ENCODE results near the gene TRIM44. TPM values are rescaled to one million over a fixed set of nuclear protein-coding genes. Genes with fewer than 3 reads are reported as not detected.
"Not testable (repeated sequence)": the region's sequence is repeated elsewhere in the genome, so short reads cannot be mapped to it uniquely, and the experiment has no call there.

TRIM44 gene
- total RNA-seq, 1 donor from 2014 or later: 25.4 TPM

DNA sequence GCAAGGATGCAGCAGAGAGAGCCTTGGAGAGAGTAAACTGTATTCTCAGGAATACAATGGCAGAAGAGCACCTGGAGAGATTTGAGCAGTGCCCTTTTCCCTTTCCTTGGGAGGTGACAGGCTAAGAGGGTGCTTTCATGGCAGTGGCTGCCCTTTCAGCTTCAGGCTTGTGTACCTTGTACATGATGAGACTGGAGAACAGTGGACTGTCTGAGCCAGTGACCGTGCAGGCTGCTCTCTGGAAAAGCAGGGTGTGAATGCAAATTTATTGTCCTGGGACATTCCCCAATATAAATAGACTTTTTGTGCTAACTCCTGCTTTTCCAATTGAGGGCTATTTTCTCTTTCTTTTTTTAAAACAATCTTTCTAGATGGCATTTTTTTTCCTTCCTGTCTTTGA lies 99.3 kb downstream of the TRIM44 start:
- no peak for DNase-seq

- DNase-seq: no peak
Measured at GRCh38 chr11:35763301-35763700, 100.7 kb downstream of the TRIM44 start.

DNA sequence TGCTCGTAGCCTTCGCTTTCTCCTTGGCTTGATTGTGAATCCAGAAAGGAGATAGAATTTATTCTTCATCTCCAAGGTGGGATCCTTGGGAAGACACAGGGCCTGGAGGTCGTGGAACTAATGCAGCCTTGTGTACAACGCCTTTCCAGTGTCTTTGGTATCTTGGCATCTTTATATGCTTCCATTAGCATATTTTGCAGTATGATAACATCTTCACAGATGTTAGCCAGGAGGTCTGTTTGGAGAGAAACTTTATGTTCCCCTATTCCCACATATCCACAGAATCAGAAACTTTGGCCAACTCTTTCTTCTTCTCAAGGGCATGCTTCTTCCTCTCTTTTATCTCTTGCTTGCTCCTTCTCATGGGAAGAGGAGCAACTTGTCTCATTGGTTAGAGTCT lies 101.2 kb downstream of the TRIM44 start:
- no peak for DNase-seq

- DNase-seq: no peak
Measured at GRCh38 chr11:35764417-35764816, 101.8 kb downstream of the TRIM44 start.

- no peak for DNase-seq
Measured at GRCh38 chr11:35765211-35765610, 102.6 kb downstream of the TRIM44 start.

- no peak for DNase-seq
Measured at GRCh38 chr11:35766651-35767050, 104.1 kb downstream of the TRIM44 start.

- DNase-seq: not testable (repeated sequence)
Measured at GRCh38 chr11:35770425-35770824, 107.8 kb downstream of the TRIM44 start.

DNA sequence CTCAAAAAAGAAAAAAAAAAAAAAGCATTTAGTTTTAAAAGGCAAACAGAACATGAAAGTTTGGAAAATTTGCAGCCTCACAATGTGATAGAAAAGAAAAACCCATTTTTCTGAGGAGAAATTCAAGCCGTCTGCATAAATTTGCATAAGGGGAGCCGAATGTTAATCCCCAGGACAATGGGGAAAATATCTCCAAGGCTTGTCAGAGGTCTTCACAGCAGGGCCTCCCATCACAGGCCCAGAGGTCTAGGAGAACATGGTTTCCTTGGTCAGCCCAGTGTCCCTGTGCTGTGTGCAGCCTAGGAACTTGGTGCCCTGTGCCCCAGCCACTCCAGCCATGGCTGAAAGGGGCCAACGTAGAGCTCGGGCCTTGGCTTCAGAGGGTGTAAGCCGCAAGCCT lies 109.1 kb downstream of the TRIM44 start:
- no peak for DNase-seq

DNA sequence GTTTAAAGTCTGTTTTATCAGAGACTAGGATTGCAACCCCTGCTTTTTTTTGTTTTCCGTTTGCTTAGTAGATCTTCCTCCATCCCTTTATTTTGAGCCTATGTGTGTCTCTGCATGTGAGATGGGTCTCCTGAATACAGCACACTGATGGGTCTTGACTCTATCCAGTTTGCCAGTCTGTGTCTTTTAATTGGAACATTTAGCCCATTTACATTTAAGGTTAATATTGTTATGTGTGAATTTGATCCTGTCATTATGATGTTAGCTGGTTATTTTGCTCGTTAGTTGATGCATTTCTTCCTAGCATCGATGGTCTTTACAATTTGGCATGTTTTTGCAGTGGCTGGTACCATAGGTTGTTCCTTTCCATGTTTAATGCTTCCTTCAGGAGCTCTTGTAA lies 114.7 kb downstream of the TRIM44 start:
- DNase-seq: not testable (repeated sequence)

- DNase-seq: not testable (repeated sequence)
Measured at GRCh38 chr11:35778943-35779342, 116.4 kb downstream of the TRIM44 start.

DNA sequence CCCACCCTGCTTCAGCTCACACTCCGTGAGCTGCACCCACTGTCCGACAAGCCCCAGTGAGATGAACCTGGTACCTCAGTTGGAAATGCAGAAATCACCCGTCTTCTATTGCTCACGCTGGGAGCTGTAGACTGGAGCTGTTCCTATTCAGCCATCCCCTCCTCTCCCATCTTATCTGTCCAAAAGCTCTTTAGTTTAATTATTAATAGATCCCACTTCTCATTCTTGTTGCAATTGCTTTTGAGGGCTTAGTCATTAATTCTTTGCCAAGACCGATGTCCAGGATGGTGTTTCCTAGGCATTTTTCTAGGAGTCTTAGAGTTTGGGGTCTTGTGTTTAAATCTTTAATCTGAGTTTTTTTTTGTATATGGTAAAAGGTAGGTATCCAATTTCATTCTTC lies 116.8 kb downstream of the TRIM44 start:
- DNase-seq: no peak

DNA sequence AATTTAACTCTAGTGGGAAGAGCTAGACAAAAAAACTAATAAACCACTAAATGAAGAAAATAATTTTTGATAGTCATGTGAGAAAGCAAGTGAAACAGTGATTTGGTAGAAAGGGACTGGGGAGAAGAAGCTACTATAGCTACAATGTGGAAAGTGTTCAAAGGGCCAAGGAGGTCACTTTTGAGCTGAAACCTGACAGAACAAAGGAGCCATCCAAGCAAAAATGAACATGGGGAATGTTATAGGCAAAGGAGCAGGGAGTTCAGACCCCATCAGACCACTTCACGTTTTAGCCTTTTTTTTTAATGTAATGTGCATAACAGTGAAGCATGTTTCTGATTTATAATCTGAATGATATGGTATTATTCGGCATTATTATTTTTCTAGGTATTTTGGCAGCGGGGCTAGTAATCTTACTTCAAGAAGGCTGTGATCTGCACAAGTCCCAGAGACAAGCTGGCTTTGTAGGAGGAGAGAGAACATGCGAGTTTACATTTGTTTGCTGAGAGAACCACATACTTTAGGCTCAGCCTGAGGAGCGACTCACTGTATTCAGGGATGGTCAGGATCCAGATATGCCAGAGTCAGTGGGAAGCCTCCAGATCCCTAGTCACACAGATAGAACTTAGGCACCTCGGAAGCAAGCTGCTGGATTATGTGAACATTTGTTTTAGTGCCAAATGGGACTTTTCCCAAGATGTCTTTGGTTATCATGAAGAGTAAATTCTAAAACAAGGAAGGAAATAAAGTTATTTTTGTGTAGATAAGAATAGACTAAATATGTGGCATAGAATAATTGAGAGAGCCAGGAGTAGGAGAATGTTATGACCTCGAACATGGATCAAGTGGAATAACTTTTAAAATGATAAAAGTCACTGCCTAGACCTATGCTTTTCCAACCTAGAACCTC lies 118.6 kb downstream of the TRIM44 start:
- DNase-seq: no peak

- no peak for DNase-seq
Measured at GRCh38 chr11:35781861-35782470, 119.4 kb downstream of the TRIM44 start.

DNA sequence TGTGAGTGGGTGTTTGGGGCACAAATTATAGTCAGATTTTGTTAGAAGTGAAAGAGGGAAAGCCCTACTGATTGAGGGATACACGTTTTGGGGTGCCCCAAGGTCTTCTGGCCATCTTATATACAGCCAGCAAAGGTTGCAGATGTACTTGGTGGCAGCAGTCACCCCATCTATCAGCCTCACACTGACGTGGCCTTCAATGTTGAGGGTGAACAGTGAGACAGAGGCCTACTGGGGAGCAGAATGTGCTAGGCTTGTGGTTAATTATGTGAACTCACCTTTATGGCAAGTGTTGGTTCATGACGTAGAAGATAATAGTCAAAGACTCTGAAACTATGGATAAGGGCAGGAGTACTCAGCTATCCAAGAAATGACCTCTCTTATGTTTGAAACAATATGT lies 121.2 kb downstream of the TRIM44 start:
- DNase-seq: no peak

- no peak for DNase-seq
Measured at GRCh38 chr11:35784699-35785098, 122.1 kb downstream of the TRIM44 start.

GRCh38 chr11:35785287-35786167 lies 123.0 kb downstream of the TRIM44 start:
- peak; percentile 51 for DNase-seq

DNA sequence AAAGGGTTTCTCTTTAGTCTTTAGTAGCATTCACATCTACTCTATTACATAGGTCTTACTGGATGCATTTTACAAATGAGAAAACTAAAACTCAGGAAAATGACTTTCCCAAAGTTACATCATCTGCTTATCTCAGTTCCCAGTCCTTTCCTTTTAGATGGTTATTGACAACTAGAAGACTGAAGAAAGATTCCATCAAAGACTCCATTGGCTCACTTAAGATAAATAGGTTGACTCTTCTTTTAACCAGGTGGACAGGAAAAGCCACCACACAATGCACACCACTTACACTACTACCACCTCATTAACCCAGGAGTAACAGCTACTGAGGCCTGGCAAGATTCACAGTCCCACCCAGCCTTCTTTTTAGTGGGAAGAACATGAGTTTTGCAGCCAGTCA lies 123.6 kb downstream of the TRIM44 start:
- peak; percentile 51 for DNase-seq

DNA sequence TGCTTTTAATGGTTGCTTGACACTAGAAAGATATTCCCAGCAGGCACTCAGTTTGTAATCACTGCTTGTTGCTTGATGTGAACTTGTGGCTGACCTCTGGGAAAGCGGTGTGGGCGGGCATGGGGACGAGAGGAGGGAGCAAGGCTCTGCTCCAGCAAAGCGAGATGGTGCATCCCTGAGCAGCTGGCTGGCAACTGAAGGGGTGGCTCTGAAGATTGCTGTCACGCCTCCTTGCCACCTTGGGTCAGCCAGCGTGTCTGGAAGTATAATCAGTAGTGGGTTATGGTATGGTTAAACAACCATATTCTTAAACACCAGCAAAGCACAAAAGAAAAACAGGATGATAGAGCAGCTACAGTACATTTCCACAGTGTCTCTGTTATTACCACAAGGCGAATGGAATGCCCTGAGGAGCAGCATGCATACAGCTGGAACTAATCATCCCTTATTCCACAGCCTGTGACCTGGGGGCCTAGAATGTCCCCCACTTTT lies 124.5 kb downstream of the TRIM44 start:
- DNase-seq: no peak

GRCh38 chr11:35787626-35788025 lies 125.1 kb downstream of the TRIM44 start:
- DNase-seq: no peak

GRCh38 chr11:35791088-35791958 lies 128.7 kb downstream of the TRIM44 start:
- DNase-seq: no peak

GRCh38 chr11:35792148-35792845 lies 129.7 kb downstream of the TRIM44 start:
- DNase-seq: no peak
